Mammary epithelial cell (primary cell): ENCODE results near the gene SMYD3.

Experiments used
- CTCF ChIP-seq, 2 donors: IDR thresholded peaks in 1 of 2; conservative IDR thresholded peaks in 1 of 2; 2 replicates each; pipeline ENCODE4 v1.5.1; 2011 to 2012; ENCODE audit warnings: inconsistent platforms in 2 of 2, low read length in 2 of 2, mild to moderate bottlenecking in 2 of 2, control low read depth in 1 of 2, low read depth in 1 of 2; ENCODE audit not compliant: insufficient read depth in 1 of 2; ENCODE audit errors: extremely low read depth in 1 of 2
- EZH2 ChIP-seq: IDR thresholded peaks from 2 replicates; pipeline ENCODE4 v1.6.1; 2012; ENCODE audit warnings: low read length, inconsistent platforms, borderline replicate concordance

GRCh38 chr1:246147524-246148461 is 359.3 kb downstream of the SMYD3 start:
- TF ChIP-seq CTCF (conservative IDR thresholded peaks at IDR 0.05 in 1 of 2, IDR thresholded peaks at IDR 0.05 in 1 of 2; ENCODE audit: extremely low read depth in 1 of 2, insufficient read depth in 1 of 2, low read depth in 1 of 2, low read length in 2 of 2) (no peak), EZH2 (no peak)
